ENCODE measurements around the gene JAK2.
A peak's percentile ranks its signal among the peaks of the same experiment; 100 is the strongest.
"Not testable (repeated sequence)": the region's sequence is repeated elsewhere in the genome, so short reads cannot be mapped to it uniquely, and the experiment has no call there.

The JAK2 gene

GRCh38 chr9:5089737-5090136 lies 104.7 kb downstream of the JAK2 start:
- H3K79me1 ChIP-seq (ENCODE audit: low read length): no peaks in the 10 kb centered on the region
- no peak overlapping the region for H3K4ac ChIP-seq (ENCODE audit: low read depth, low read length)
- no peak overlapping the region for H3K18ac ChIP-seq (ENCODE audit: low read length)
- no peak overlapping the region for H3K9ac ChIP-seq (ENCODE audit: low read length)
- no peaks in the 10 kb centered on the region for H3K79me2 ChIP-seq (ENCODE audit: control insufficient read depth, insufficient read depth, low read length)
- H2AK5ac ChIP-seq (ENCODE audit: low read length): no peak overlapping the region
- H4K8ac ChIP-seq (ENCODE audit: low read depth, low read length): no peak overlapping the region
- no peak overlapping the region for H3K27ac ChIP-seq (ENCODE audit: low read depth, low read length)
- DNase-seq: no peak
- no peaks in the 10 kb centered on the region for H3K27me3 ChIP-seq (ENCODE audit: insufficient read depth, low read length, poor library complexity)
- no peak overlapping the region for H2BK120ac ChIP-seq (ENCODE audit: low read depth, low read length)
- no peak overlapping the region for H4K5ac ChIP-seq (ENCODE audit: low read length)
- no peak overlapping the region for H3K4me2 ChIP-seq (ENCODE audit: low read length)
- no peaks in the 10 kb centered on the region for H3K36me3 ChIP-seq (ENCODE audit: control insufficient read depth, insufficient read depth, low read length)
- no peak overlapping the region for H3K4me3 ChIP-seq (ENCODE audit: low read length)
- H3K23ac ChIP-seq (ENCODE audit: low read length): no peak overlapping the region
- H3K4me1 ChIP-seq (ENCODE audit: control insufficient read depth, low read depth, low read length): no peaks in the 10 kb centered on the region
- H2BK5ac ChIP-seq (ENCODE audit: low read length): no peak overlapping the region
- WGBS (ENCODE audit: extremely low coverage, insufficient coverage, low lambda C conversion rate): no CpG with 5 or more reads among the region's 2 CpGs
- H2BK15ac ChIP-seq (replicated peaks; ENCODE audit: low read depth): no peak overlapping the region
- no peak overlapping the region for H3K56ac ChIP-seq (ENCODE audit: low read length)

DNA sequence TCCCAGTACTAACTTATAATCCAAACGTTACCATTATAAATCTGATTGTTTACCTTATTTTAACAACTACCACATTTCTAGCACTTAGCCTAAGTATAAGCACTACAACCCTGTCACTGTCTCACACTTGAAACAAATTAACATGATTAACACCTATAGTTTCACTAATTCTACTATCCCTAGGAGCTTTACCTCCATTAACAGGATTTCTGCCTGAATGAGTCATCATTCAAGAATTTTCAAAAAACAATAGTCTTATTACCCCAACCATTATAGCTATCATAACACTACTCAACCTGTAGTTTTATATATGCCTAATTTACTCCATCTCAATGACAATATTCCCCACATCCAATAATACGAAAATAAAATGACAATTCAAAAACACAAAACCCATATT lies 110.7 kb downstream of the JAK2 start:
- Histone ChIP-seq H4K8ac (ENCODE audit: low read depth, low read length) (no peak overlapping the region), H2BK120ac (ENCODE audit: low read depth, low read length) (no peak overlapping the region), H2AK5ac (ENCODE audit: low read length) (no peak overlapping the region), H3K4me2 (ENCODE audit: low read length) (no peak overlapping the region), H2BK15ac (replicated peaks; ENCODE audit: low read depth) (no peak overlapping the region), H3K79me1 (ENCODE audit: low read length) (no peaks in the 10 kb centered on the region), H4K5ac (ENCODE audit: low read length) (no peak overlapping the region), H3K27me3 (ENCODE audit: insufficient read depth, low read length, poor library complexity) (no peaks in the 10 kb centered on the region), H3K23ac (ENCODE audit: low read length) (no peak overlapping the region), H3K4me3 (ENCODE audit: low read length) (no peak overlapping the region), H3K4me1 (ENCODE audit: control insufficient read depth, low read depth, low read length) (no peaks in the 10 kb centered on the region), H3K36me3 (ENCODE audit: control insufficient read depth, insufficient read depth, low read length) (no peaks in the 10 kb centered on the region), H2BK5ac (ENCODE audit: low read length) (no peak overlapping the region), H3K9ac (ENCODE audit: low read length) (no peak overlapping the region), H3K4ac (ENCODE audit: low read depth, low read length) (no peak overlapping the region), H3K27ac (ENCODE audit: low read depth, low read length) (no peak overlapping the region), H3K56ac (ENCODE audit: low read length) (no peak overlapping the region), H3K18ac (ENCODE audit: low read length) (no peak overlapping the region), H3K79me2 (ENCODE audit: control insufficient read depth, insufficient read depth, low read length) (no peaks in the 10 kb centered on the region)
- DNase-seq: peak; percentile 78
- 81% methylated on average over 2 of the region's 2 CpGs for WGBS (ENCODE audit: extremely low coverage, insufficient coverage, low lambda C conversion rate)

DNA sequence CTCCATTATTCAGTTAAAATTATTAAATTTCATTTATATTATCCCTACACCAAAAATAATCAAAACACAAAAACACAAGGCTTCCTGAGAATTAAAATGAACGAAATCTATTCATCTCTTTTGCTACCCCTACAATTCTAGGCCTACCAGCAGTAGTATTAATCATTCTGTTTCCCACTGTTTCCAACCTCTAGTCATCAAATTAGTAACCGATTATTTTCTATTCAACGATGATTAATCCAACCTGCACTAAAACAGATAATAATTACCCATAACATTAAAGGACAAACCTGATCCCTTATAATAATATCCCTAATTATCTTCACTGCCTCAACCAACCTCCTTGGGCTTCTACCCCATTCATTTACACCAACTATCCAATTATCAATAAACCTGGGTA lies 114.4 kb downstream of the JAK2 start:
- Histone ChIP-seq H3K18ac (ENCODE audit: low read length) (no peak overlapping the region), H3K56ac (ENCODE audit: low read length) (no peak overlapping the region), H3K79me1 (ENCODE audit: low read length) (no peaks in the 10 kb centered on the region), H3K9ac (ENCODE audit: low read length) (no peak overlapping the region), H3K27ac (ENCODE audit: low read depth, low read length) (no peak overlapping the region), H3K4ac (ENCODE audit: low read depth, low read length) (no peak overlapping the region), H3K4me3 (ENCODE audit: low read length) (no peak overlapping the region), H2BK15ac (replicated peaks; ENCODE audit: low read depth) (no peak overlapping the region), H3K36me3 (ENCODE audit: control insufficient read depth, insufficient read depth, low read length) (no peaks in the 10 kb centered on the region), H2AK5ac (ENCODE audit: low read length) (no peak overlapping the region), H3K79me2 (ENCODE audit: control insufficient read depth, insufficient read depth, low read length) (no peaks in the 10 kb centered on the region), H4K8ac (ENCODE audit: low read depth, low read length) (no peak overlapping the region), H3K4me1 (ENCODE audit: control insufficient read depth, low read depth, low read length) (no peaks in the 10 kb centered on the region), H3K27me3 (ENCODE audit: insufficient read depth, low read length, poor library complexity) (no peaks in the 10 kb centered on the region), H3K23ac (ENCODE audit: low read length) (no peak overlapping the region), H3K4me2 (ENCODE audit: low read length) (no peak overlapping the region), H4K5ac (ENCODE audit: low read length) (no peak overlapping the region), H2BK5ac (ENCODE audit: low read length) (no peak overlapping the region), H2BK120ac (ENCODE audit: low read depth, low read length) (no peak overlapping the region)
- 100% methylated on average over 1 of the region's 3 CpGs for WGBS (ENCODE audit: extremely low coverage, insufficient coverage, low lambda C conversion rate)
- no peak for DNase-seq

- not testable (repeated sequence) for H2BK120ac ChIP-seq (ENCODE audit: low read depth, low read length); H4K8ac ChIP-seq (ENCODE audit: low read depth, low read length); H3K79me2 ChIP-seq (ENCODE audit: control insufficient read depth, insufficient read depth, low read length); H3K9ac ChIP-seq (ENCODE audit: low read length); H3K79me1 ChIP-seq (ENCODE audit: low read length); DNase-seq; H3K4me3 ChIP-seq (ENCODE audit: low read length); H3K27ac ChIP-seq (ENCODE audit: low read depth, low read length); H2AK5ac ChIP-seq (ENCODE audit: low read length); H3K4me1 ChIP-seq (ENCODE audit: control insufficient read depth, low read depth, low read length); H4K5ac ChIP-seq (ENCODE audit: low read length); H3K4ac ChIP-seq (ENCODE audit: low read depth, low read length); H3K36me3 ChIP-seq (ENCODE audit: control insufficient read depth, insufficient read depth, low read length); H3K27me3 ChIP-seq (ENCODE audit: insufficient read depth, low read length, poor library complexity); H3K18ac ChIP-seq (ENCODE audit: low read length); H3K23ac ChIP-seq (ENCODE audit: low read length); H3K56ac ChIP-seq (ENCODE audit: low read length); H2BK5ac ChIP-seq (ENCODE audit: low read length); H3K4me2 ChIP-seq (ENCODE audit: low read length); H2BK15ac ChIP-seq (replicated peaks; ENCODE audit: low read depth)
- WGBS (ENCODE audit: extremely low coverage, insufficient coverage, low lambda C conversion rate): no CpG with 5 or more reads among the region's 7 CpGs
Observed at GRCh38 chr9:5101127-5101526, 116.1 kb downstream of the JAK2 start.

- not testable (repeated sequence) for H3K4me3 ChIP-seq (ENCODE audit: low read length); H3K27ac ChIP-seq (ENCODE audit: low read depth, low read length); H3K4ac ChIP-seq (ENCODE audit: low read depth, low read length); H3K79me1 ChIP-seq (ENCODE audit: low read length); H2BK120ac ChIP-seq (ENCODE audit: low read depth, low read length); H3K4me1 ChIP-seq (ENCODE audit: control insufficient read depth, low read depth, low read length); H3K79me2 ChIP-seq (ENCODE audit: control insufficient read depth, insufficient read depth, low read length); H3K23ac ChIP-seq (ENCODE audit: low read length); DNase-seq; H3K18ac ChIP-seq (ENCODE audit: low read length); H2BK15ac ChIP-seq (replicated peaks; ENCODE audit: low read depth); H2BK5ac ChIP-seq (ENCODE audit: low read length); H4K8ac ChIP-seq (ENCODE audit: low read depth, low read length); H3K27me3 ChIP-seq (ENCODE audit: insufficient read depth, low read length, poor library complexity); H4K5ac ChIP-seq (ENCODE audit: low read length); H3K4me2 ChIP-seq (ENCODE audit: low read length); H3K9ac ChIP-seq (ENCODE audit: low read length); H3K56ac ChIP-seq (ENCODE audit: low read length); H2AK5ac ChIP-seq (ENCODE audit: low read length); H3K36me3 ChIP-seq (ENCODE audit: control insufficient read depth, insufficient read depth, low read length)
- WGBS (ENCODE audit: extremely low coverage, insufficient coverage, low lambda C conversion rate): no CpG with 5 or more reads among the region's 2 CpGs
Observed at GRCh38 chr9:5106517-5106916, 121.4 kb downstream of the JAK2 start.

GRCh38 chr9:5110867-5111681 lies 126.0 kb downstream of the JAK2 start:
- H3K18ac ChIP-seq (ENCODE audit: low read length): no peak overlapping the region
- no peaks in the 10 kb centered on the region for H3K79me2 ChIP-seq (ENCODE audit: control insufficient read depth, insufficient read depth, low read length)
- no peaks in the 10 kb centered on the region for H3K4me1 ChIP-seq (ENCODE audit: control insufficient read depth, low read depth, low read length)
- WGBS (ENCODE audit: extremely low coverage, insufficient coverage, low lambda C conversion rate): no CpG with 5 or more reads among the region's 50 CpGs
- no peaks in the 10 kb centered on the region for H3K27me3 ChIP-seq (ENCODE audit: insufficient read depth, low read length, poor library complexity)
- no peak overlapping the region for H3K27ac ChIP-seq (ENCODE audit: low read depth, low read length)
- H4K5ac ChIP-seq (ENCODE audit: low read length): no peak overlapping the region
- no peak overlapping the region for H3K9ac ChIP-seq (ENCODE audit: low read length)
- no peak overlapping the region for H2BK15ac ChIP-seq (replicated peaks; ENCODE audit: low read depth)
- H3K4ac ChIP-seq (ENCODE audit: low read depth, low read length): no peak overlapping the region
- no peak overlapping the region for H3K23ac ChIP-seq (ENCODE audit: low read length)
- no peak overlapping the region for H3K4me2 ChIP-seq (ENCODE audit: low read length)
- H3K56ac ChIP-seq (ENCODE audit: low read length): no peak overlapping the region
- H3K36me3 ChIP-seq (ENCODE audit: control insufficient read depth, insufficient read depth, low read length): no peaks in the 10 kb centered on the region
- DNase-seq: no peak
- H2BK5ac ChIP-seq (ENCODE audit: low read length): no peak overlapping the region
- no peak overlapping the region for H2AK5ac ChIP-seq (ENCODE audit: low read length)
- H3K79me1 ChIP-seq (ENCODE audit: low read length): no peaks in the 10 kb centered on the region
- H2BK120ac ChIP-seq (ENCODE audit: low read depth, low read length): no peak overlapping the region
- H3K4me3 ChIP-seq (ENCODE audit: low read length): no peak overlapping the region
- H4K8ac ChIP-seq (ENCODE audit: low read depth, low read length): no peak overlapping the region

Data from mesendoderm (in vitro differentiated cells).